OCI-LY7 (cell line): ENCODE measurements around the gene CNBP.

Experiments
- CTCF ChIP-seq: fragments of 200-600 bp; sonication (generic); conservative IDR thresholded peaks from 2 replicates; pipeline ENCODE4 v1.5.1; 2014; ENCODE audit warnings: mild to moderate bottlenecking, antibody characterized with exemption, low read length, moderate library complexity, mixed read lengths
- EZH2phosphoT487 ChIP-seq: fragments of 200-600 bp; sonication (generic); IDR thresholded peaks from 2 replicates; pipeline ENCODE4 v1.6.1; 2018; ENCODE audit warnings: low read depth, borderline replicate concordance, mild to moderate bottlenecking, mixed run types, antibody characterized with exemption, low read length, moderate library complexity, mixed read lengths

- TF ChIP-seq CTCF (no peak), EZH2phosphoT487 (no peak)
Measured at GRCh38 chr3:129122412-129123011, 61.2 kb downstream of the CNBP start.
